Measurements from ENCODE around the gene PRELP.

Gene PRELP

DNA sequence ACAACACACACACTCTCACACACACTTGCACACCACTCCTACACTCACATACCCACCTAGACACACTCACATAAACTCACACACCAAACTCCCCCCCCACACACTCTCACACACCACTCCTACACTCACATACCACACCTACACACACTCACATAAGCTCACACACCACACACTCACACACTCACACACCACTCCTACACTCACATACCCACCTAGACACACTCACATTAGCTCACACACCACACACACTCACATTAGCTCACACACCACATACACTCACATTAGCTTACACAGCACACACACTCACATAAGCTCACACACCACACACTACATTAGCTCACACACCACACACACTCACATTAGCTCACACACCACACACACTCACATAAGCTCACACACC lies 51.4 kb downstream of the PRELP start:
- DNase-seq, result no peak

DNA sequence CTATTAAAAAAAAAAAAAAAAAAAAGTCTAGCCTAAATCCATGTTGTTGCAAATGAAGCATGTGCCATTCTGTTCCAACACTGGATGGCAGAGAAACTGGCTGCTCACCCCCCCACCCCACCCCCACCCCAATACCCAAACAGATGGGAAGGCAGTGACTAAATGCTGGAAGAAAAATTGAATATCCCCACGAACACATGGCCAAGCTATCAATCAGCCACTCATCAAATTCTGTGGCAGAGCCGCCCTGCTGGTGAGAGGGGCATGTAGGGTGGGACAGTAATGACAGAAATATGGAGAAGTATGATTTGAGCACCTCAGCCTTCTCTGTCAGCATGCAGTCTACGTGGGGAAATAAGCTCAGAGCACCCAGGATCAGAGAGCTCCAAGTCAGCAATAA lies 52.5 kb downstream of the PRELP start:
- no peak for DNase-seq

DNA sequence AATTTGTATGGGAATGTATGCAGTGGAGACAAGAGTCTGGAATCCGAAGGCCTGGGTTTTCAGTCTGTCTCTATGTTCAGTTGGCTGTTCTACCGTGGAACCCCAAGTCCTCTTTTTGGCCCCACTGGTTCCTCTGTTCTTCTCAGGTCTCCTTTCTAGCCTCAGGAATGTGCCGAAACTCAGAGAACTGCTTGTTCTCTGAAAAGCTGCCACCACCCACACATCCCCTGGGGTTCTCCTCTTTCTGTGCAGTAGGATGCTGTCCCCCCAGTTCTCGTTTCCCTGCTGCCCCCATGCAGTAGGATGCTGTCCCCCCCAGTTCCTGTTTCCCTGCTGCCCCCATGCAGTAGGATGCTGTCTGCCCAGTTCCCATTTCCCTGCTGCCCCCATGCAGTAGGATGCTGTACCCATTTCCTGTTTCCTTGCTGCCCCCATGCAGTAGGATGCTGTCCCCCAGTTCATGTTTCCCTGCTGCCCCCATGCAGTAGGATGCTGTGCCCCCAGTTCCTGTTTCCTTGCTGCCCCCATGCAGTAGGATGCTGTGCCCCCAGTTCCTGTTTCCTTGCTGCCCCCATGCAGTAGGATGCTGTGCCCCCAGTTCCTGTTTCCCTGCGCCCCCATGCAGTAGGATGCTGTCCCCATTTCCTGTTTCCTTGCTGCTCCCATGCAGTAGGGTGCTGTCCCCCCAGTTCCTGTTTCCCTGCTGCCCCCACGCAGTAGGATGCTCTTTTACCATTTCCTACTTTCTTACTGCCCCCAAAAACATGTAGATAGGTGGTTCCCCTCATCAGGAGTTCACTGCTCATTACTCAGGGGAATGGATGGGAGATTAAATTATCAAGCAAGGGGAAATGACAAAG lies 53.6 kb downstream of the PRELP start:
- DNase-seq, result no peak

- DNase-seq, result no peak
These were observed 55.5 kb downstream of the PRELP start for GRCh38 chr1:203531063-203531462.

DNA sequence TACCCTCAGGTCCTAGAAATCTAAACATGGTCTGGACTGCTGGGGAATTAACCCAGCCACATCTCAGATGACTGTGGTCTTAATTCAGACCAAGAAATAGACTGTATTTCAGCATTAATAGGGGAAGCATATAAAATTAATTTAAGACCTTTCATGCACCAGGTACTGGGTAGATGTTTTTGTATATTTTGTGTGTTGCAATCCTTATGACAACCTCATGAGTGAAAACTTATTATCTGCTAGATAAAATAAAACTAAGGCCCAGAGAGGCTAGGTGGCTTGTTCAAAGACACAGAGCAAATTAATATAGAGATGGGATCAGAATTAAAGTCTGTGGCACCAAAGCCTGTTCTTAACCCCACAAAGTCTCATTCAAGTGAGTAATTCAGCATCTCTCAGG lies 58.4 kb downstream of the PRELP start:
- DNase-seq, result no peak

- DNase-seq, result no peak
These were observed 58.9 kb downstream of the PRELP start for GRCh38 chr1:203534526-203534925.

- DNase-seq, result no peak
These were observed 61.0 kb downstream of the PRELP start for GRCh38 chr1:203536575-203536974.

DNA sequence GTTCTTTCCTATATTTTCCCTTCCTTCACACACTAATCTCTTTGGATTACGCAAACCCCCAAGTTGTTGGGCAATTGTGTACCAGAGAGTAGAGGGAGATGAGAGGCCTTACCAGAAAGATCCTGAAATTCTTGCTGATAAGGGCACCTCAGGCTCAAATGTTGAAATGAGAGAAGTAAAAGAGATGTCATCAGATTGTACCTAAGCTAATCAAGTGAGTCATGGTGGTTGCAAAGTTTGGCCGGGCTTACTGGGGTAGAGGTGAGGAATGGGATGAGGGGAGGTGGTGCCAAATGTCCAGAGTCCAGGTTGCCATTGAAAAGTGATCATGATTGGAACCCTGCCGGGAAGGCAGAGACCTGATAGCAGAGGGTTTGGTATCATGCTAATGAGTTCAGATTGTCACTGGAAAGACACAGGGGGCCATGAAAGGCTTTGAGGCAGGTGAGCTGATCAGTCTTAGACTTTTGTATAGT lies 61.4 kb downstream of the PRELP start:
- no peak for DNase-seq

DNA sequence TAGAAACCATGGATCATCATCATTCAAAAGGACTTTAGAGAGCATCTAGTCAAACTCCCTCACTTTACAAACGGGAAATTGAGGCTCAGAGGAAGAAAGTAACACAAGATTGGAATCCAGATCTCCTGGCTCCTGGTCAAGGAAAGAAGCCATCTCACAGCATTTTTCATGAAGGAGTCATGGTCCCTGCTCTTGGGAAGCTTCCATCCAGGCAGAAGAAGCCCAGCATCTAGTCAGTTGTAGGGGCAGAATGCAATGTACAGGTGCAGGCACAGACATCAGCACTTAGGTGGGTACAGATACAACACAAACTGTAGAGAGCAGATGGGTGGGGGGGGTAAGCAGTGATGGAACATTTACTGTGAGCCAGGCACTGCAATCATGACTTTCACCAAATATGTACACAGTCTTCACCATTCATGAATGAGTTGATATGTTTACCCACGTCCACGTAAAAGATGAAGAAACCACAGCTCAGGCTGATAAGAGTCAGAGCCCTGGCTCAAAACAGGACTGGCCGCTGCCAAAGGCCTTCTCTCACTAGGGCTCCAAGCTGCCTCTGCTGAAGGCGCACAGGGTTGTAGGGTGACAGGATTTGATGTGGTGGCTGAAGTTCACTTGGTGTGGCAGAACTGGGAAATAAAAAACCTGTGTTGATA lies 62.3 kb downstream of the PRELP start:
- DNase-seq, result no peak

- DNase-seq, result no peak
These were observed 63.1 kb downstream of the PRELP start for GRCh38 chr1:203538726-203539125.

GRCh38 chr1:203539831-203540546 lies 64.4 kb downstream of the PRELP start:
- DNase-seq, result no peak

Measured in stimulated activated CD4-positive, alpha-beta T cell treated with anti-CD3 and anti-CD28 coated beads, Interleukin-15, amount 100 ng/mL, for 24 hours (primary cell).